BLaER1 treated with 17β-estradiol and CSF1 and Interleukin-3, amounts not matched to agents 10 nM and 100 nM (cell line): Measurements from ENCODE around the gene PRDM16.
A peak's percentile ranks its signal among the peaks of the same experiment; 100 is the strongest.

ENCODE experiments used
- H3K27ac ChIP-seq, 11 experiments: shearing (Covaris generic); formaldehyde crosslinking; 2 replicates each; pipeline ENCODE4 v1.8.1; 2022
- H3K27me3 ChIP-seq, 11 experiments: shearing (Covaris generic); formaldehyde crosslinking; 2 replicates each; pipeline ENCODE4 v1.8.1; 2022
- H3K36me3 ChIP-seq, 11 experiments: shearing (Covaris generic); formaldehyde crosslinking; 2 replicates each; pipeline ENCODE4 v1.8.1; 2022
- H3K4me1 ChIP-seq, 10 experiments: shearing (Covaris generic); formaldehyde crosslinking; 2 replicates each; pipeline ENCODE4 v1.8.1; 2022
- H3K4me2 ChIP-seq, 11 experiments: shearing (Covaris generic); formaldehyde crosslinking; 2 replicates each; pipeline ENCODE4 v1.8.1; 2022
- H3K4me3 ChIP-seq, 10 experiments: shearing (Covaris generic); formaldehyde crosslinking; 2 replicates each; pipeline ENCODE4 v1.8.1; 2022
- H3K9ac ChIP-seq, 11 experiments: shearing (Covaris generic); formaldehyde crosslinking; 2 replicates each; pipeline ENCODE4 v1.8.1; 2022
- H3K9me3 ChIP-seq, 11 experiments: shearing (Covaris generic); formaldehyde crosslinking; replicated peaks in 1 of 11; 2 replicates each; pipeline ENCODE4 v1.8.1; 2022
- H4K20me1 ChIP-seq, 11 experiments: shearing (Covaris generic); formaldehyde crosslinking; 2 replicates each; pipeline ENCODE4 v1.8.1; 2022
- Cebpa-rat ChIP-seq, 11 experiments: shearing (Covaris generic); IDR thresholded peaks; 2 replicates each; pipeline ENCODE4 v1.8.1; 2022

The PRDM16 gene

DNA sequence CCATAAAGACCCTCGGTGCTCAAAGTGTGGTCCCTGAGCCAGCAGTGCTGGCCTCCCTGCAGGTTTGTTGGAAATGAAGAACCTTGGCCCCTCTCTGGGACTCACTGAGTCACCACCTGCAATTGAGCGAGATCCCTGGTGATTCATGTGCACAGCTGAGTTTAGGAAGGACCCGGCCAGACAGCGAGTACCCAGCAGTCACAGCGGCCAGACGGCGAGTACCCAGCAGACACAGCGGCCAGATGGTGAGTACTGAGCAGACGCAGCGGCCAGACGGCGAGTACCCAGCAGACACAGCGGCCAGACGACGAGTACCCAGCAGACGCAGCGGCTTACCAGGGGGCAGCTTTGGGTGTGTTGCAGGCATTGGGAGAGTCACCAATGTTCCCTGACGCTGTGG, 123.8 kb downstream of the PRDM16 start:
- no peak for TF ChIP-seq Cebpa-rat (IDR thresholded peaks at IDR 0.05)
- peak overlapping the region in 8 of 10 experiments; percentile 10 to 48 (median 44); a peak in 15 of 20 replicates for H3K4me3 ChIP-seq
- H3K9ac ChIP-seq, result peak overlapping the region in 9 of 11 experiments; percentile 6 to 64 (median 51); a peak in 15 of 22 replicates
- peaks cover 0 to 11% (median 0%) of the 10 kb centered on the region in 11 experiments; a peak in 1 of 22 replicates for H4K20me1 ChIP-seq
- H3K27ac ChIP-seq, result peak overlapping the region in 9 of 11 experiments; percentile 58 to 76 (median 62); a peak in 17 of 22 replicates
- H3K9me3 ChIP-seq, result no peaks in the 10 kb centered on the region
- peaks cover 0 to 15% (median 3%) of the 10 kb centered on the region in 11 experiments; a peak in 8 of 22 replicates for H3K27me3 ChIP-seq
- H3K36me3 ChIP-seq, result no peaks in the 10 kb centered on the region
- peak overlapping the region; percentile 67 to 98 (median 88) for H3K4me2 ChIP-seq
- peaks cover 53 to 88% (median 76%) of the 10 kb centered on the region in 10 experiments for H3K4me1 ChIP-seq

DNA sequence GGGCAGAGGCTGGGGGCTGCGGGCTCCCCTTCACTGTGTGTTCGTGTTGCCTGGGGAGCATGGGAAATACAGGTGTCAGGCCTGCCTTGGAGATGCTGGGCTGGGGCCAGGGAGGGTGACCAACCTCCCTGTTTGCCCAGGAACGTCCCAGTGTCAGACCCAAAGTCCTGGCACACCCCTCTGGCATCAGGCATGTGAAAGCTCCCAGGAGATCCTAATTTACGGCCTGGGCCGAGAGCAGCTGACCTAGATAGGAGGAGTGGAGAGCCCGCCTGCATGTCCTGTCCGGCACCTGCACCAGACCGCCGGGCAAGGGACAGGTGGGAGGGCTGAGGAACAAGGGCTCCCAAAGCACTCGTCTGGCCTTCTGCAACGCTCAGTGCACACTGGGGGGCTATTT, 124.8 kb downstream of the PRDM16 start:
- Histone ChIP-seq H3K27me3 (peaks cover 0 to 21% (median 0%) of the 10 kb centered on the region in 11 experiments; a peak in 7 of 22 replicates), H3K4me2 (peak overlapping the region; percentile 67 to 98 (median 88)), H3K9me3 (no peaks in the 10 kb centered on the region), H3K4me1 (peaks cover 48 to 88% (median 77%) of the 10 kb centered on the region in 10 experiments), H4K20me1 (peaks cover 0 to 13% (median 0%) of the 10 kb centered on the region in 11 experiments; a peak in 1 of 22 replicates), H3K4me3 (no peak overlapping the region; a peak in 3 of 20 replicates), H3K27ac (peak overlapping the region in 3 of 11 experiments; percentile 70 to 74 (median 73); a peak in 3 of 22 replicates), H3K36me3 (no peaks in the 10 kb centered on the region), H3K9ac (0 out of 22 replicates have a peak overlapping the region, but pooled peaks of 2 of the 11 experiments have one; percentile 51 to 53)
- no peak for TF ChIP-seq Cebpa-rat (IDR thresholded peaks at IDR 0.05)

DNA sequence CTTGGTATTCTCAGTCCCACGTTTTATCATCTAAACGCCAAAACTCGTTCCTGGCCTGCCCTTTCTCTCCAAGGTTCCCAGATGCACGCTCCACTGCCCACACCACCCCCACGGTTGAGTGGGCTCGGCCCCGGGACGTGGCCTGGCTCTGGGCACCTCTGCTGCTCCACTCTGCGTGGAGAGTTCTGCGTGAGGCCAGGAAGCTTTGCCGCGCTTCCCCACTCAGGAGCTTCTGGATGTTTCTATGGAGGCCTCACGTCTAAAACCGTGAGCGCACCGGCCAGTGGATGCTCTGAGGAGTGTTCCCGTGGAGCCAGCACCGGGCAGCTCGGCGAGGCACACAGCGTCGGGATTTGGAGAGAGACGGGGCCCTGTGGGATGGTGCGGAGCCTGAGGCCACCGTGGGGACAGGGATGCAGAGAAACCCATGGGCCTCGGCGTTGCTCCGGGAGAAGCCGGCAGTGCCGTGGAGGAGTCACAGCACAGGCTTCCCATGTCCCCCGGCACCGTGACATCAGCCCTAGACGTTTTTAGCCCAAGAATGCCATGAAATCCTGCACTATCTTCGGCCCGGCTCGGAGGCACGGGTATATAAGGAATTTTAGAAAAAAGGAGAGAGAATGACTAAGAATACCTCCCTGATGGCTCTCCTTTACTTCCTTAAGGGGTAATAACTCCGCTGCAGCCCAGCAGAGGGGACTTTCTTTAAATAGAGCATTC, 125.9 kb downstream of the PRDM16 start:
- peaks cover 44 to 94% (median 84%) of the 10 kb centered on the region in 10 experiments for H3K4me1 ChIP-seq
- H4K20me1 ChIP-seq, result peaks cover 0 to 13% (median 0%) of the 10 kb centered on the region in 11 experiments; a peak in 1 of 22 replicates
- peaks cover 0 to 21% (median 0%) of the 10 kb centered on the region in 11 experiments; a peak in 4 of 22 replicates for H3K27me3 ChIP-seq
- no peak overlapping the region for H3K9ac ChIP-seq
- no peak overlapping the region for H3K4me3 ChIP-seq
- no peaks in the 10 kb centered on the region for H3K9me3 ChIP-seq
- no peak overlapping the region for H3K27ac ChIP-seq
- H3K36me3 ChIP-seq, result no peaks in the 10 kb centered on the region
- H3K4me2 ChIP-seq, result peak overlapping the region in 9 of 11 experiments; percentile 41 to 98 (median 93); a peak in 18 of 22 replicates
- TF ChIP-seq Cebpa-rat (IDR thresholded peaks at IDR 0.05), result no peak

DNA sequence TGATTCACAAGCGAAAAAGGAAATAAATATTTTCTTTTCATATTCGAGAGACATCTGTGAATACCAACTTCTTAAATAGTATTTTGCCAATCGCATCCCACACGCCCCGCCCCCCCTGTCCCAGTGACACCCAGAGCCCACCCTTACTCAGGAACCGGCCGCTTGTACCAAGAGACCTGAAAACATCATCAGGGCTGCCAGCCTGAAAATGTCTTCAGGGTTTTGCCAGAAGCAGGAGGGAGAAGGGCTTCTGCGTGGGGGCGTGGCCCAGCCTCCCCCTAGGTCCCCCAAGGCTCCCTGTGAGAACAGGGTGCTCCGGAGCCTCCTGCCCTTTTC, 126.4 kb downstream of the PRDM16 start:
- Histone ChIP-seq H3K9ac (0 out of 22 replicates have a peak overlapping the region, but pooled peaks of 3 of the 11 experiments have one; percentile 11 to 50 (median 38)), H3K4me2 (peak overlapping the region; percentile 67 to 98 (median 92); a peak in 20 of 22 replicates)

DNA sequence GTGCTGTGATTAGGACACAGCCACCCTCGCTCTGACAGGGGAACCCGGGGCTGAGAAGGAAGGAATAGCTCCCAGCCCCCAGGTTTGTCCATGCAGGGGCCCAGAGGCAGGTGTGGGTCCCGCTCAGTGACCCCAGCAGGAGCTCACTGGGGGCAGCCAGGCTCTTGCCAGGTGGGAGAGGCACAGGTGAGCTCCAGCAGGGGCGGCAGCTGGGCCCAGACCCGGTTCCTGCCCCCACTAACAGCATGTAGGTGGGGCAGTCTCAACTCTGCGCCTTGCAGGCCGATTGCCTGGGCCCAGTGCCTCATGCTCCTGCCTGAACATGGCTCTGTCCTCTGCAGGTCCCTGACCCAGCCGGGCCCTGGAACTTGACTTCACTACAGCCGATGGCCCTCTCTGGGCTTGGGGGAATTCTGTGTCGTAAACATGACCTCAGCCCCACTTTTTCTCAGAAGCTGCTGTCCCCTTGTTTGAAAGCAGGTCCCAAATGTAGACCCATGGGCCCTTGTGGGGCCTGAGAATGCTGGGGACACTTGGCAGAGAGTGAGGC, 127.0 kb downstream of the PRDM16 start:
- Histone ChIP-seq H3K36me3 (no peaks in the 10 kb centered on the region), H3K4me2 (peak overlapping the region; percentile 67 to 98 (median 92)), H3K27ac (peak overlapping the region in 3 of 11 experiments; percentile 10 to 21 (median 17); a peak in 3 of 22 replicates), H4K20me1 (peaks cover 0 to 13% (median 0%) of the 10 kb centered on the region in 11 experiments; a peak in 1 of 22 replicates), H3K4me3 (peak overlapping the region in 1 of 10 experiments; percentile 2; a peak in 2 of 20 replicates), H3K9ac (peak overlapping the region in 7 of 11 experiments; percentile 11 to 50 (median 35); a peak in 6 of 22 replicates), H3K4me1 (peaks cover 44 to 96% (median 91%) of the 10 kb centered on the region in 10 experiments), H3K27me3 (peaks cover 0 to 24% (median 4%) of the 10 kb centered on the region in 11 experiments; a peak in 7 of 22 replicates), H3K9me3 (no peaks in the 10 kb centered on the region)
- no peak for TF ChIP-seq Cebpa-rat (IDR thresholded peaks at IDR 0.05)

More for the DNA sequence above, 126.4 kb downstream of the PRDM16 start:
- Histone ChIP-seq H4K20me1 (peaks cover 0 to 13% (median 0%) of the 10 kb centered on the region in 11 experiments; a peak in 1 of 22 replicates), H3K4me1 (peaks cover 44 to 94% (median 85%) of the 10 kb centered on the region in 10 experiments), H3K4me3 (no peak overlapping the region), H3K36me3 (no peaks in the 10 kb centered on the region), H3K27me3 (peaks cover 0 to 21% (median 0%) of the 10 kb centered on the region in 11 experiments; a peak in 4 of 22 replicates), H3K27ac (no peak overlapping the region), H3K9me3 (no peaks in the 10 kb centered on the region)
- no peak for TF ChIP-seq Cebpa-rat (IDR thresholded peaks at IDR 0.05)

DNA sequence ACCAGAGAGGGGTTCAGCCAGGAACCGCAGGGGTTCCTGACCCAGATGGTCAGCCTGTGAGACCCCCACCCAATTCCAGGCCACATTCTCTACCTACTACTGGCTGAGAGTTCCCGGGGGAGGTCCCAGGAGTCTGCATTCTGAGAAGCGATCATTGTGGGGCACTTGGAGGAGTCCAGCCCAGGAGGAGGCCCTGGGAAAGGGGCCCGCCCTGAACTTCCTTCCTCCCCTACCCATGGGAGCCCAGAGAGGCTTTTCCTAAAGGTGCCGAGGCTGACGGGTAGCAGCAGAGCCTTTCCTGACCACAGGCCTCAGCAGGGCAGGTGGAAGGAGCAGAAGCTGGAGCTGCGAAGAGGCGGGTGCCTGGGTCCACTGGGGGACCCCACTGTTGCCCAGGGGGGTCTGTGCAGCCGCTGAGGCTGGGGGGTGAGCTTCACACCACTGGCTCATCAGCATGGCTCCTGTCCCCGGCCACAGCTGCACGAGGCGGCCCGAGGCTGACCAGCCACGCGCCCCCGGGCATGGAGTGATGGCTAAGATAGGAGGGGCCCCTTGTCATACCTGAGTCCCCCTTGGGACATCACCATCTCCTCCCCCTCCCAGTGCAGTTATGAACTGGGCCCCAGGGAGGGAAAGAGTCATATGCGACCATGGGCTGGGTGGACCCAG, 127.7 kb downstream of the PRDM16 start:
- peak overlapping the region in 7 of 11 experiments; percentile 11 to 38 (median 30); a peak in 7 of 22 replicates for H3K9ac ChIP-seq
- peaks cover 0 to 13% (median 0%) of the 10 kb centered on the region in 11 experiments; a peak in 1 of 22 replicates for H4K20me1 ChIP-seq
- H3K36me3 ChIP-seq, result no peaks in the 10 kb centered on the region
- H3K4me2 ChIP-seq, result peak overlapping the region; percentile 67 to 98 (median 92)
- peaks cover 44 to 97% (median 93%) of the 10 kb centered on the region in 10 experiments for H3K4me1 ChIP-seq
- H3K9me3 ChIP-seq, result no peaks in the 10 kb centered on the region
- peak overlapping the region in 3 of 10 experiments; percentile 2 to 16 (median 14); a peak in 2 of 20 replicates for H3K4me3 ChIP-seq
- peaks cover 0 to 30% (median 8%) of the 10 kb centered on the region in 11 experiments; a peak in 11 of 22 replicates for H3K27me3 ChIP-seq
- no peak for TF ChIP-seq Cebpa-rat (IDR thresholded peaks at IDR 0.05)
- peak overlapping the region in 3 of 11 experiments; percentile 9 to 17 (median 10); a peak in 5 of 22 replicates for H3K27ac ChIP-seq

DNA sequence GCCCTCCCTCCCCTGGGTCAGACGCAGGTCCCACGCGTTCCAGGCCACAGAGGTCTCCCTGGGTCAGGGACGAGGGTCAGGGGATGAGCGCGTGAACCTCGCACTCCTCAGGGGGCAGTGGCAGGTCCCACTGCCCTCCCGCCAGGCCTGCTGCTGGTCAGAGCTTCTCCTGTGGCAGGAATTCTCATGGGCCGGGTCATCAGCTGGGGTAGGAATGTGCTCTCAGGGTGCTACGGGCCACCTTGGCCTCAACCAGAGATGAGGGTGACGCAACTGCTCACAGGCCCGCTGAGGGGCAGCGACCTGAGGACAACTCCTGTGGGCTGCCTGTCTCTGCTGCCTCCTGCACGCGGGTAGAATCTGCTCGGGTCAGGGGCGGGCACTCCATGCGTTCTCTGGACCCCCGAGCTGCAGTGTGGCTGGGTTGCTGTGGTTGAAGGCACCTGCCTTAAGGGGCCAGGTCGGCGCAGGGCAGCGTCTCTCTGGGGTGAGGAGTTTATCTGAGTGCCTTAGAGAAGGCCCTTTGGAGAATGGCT, 128.8 kb downstream of the PRDM16 start:
- no peak overlapping the region for H3K4me3 ChIP-seq
- peak overlapping the region in 10 of 11 experiments; percentile 67 to 98 (median 92); a peak in 19 of 22 replicates for H3K4me2 ChIP-seq
- no peak overlapping the region for H3K27ac ChIP-seq
- H3K9me3 ChIP-seq, result no peaks in the 10 kb centered on the region
- TF ChIP-seq Cebpa-rat (IDR thresholded peaks at IDR 0.05), result peak in 1 of 11 experiments; percentile 13; a peak in 1 of 22 replicates
- no peak overlapping the region; a peak in 1 of 22 replicates for H3K9ac ChIP-seq
- peaks cover 0 to 30% (median 9%) of the 10 kb centered on the region in 11 experiments; a peak in 11 of 22 replicates for H3K27me3 ChIP-seq
- H4K20me1 ChIP-seq, result peaks cover 0 to 13% (median 0%) of the 10 kb centered on the region in 11 experiments; a peak in 2 of 22 replicates
- peaks cover 35 to 97% (median 93%) of the 10 kb centered on the region in 10 experiments for H3K4me1 ChIP-seq
- H3K36me3 ChIP-seq, result no peaks in the 10 kb centered on the region
